Measurements from ENCODE around the gene CCDC141.

CCDC141 gene

GRCh38 chr2:178825183-178825582 is 224.8 kb downstream of the CCDC141 start:
- no peaks in the 10 kb centered on the region for H3K4me1 ChIP-seq (ENCODE audit: control insufficient read depth, insufficient read depth, low read length)
- no peaks in the 10 kb centered on the region for H3K36me3 ChIP-seq (ENCODE audit: control insufficient read depth, insufficient read depth, low read length)
- whole genome bisulfite sequencing, 2 experiments: 50% methylated on average over 1 of the region's 1 CpG; no CpG with 5 or more reads in 1 of the 2 experiments
- H3K27me3 ChIP-seq (ENCODE audit: control insufficient read depth, insufficient read depth, low read length, poor library complexity, severe bottlenecking): no peaks in the 10 kb centered on the region
- H3K9me3 ChIP-seq (ENCODE audit: control insufficient read depth, low read length): no peaks in the 10 kb centered on the region
- no peak overlapping the region for H3K4me3 ChIP-seq (ENCODE audit: insufficient read depth, low read depth, low read length)
- no peak overlapping the region for H3K27ac ChIP-seq (ENCODE audit: insufficient read depth, low read depth, low read length, poor library complexity, severe bottlenecking)

- WGBS, 2 experiments: 94 to 96% methylated on average over 7 of the region's 7 CpGs
- no peaks in the 10 kb centered on the region for H3K4me1 ChIP-seq (ENCODE audit: control insufficient read depth, insufficient read depth, low read length)
- no peak overlapping the region for H3K27ac ChIP-seq (ENCODE audit: insufficient read depth, low read depth, low read length, poor library complexity, severe bottlenecking)
- no peak overlapping the region for H3K4me3 ChIP-seq (ENCODE audit: insufficient read depth, low read depth, low read length)
- no peaks in the 10 kb centered on the region for H3K9me3 ChIP-seq (ENCODE audit: control insufficient read depth, low read length)
- H3K27me3 ChIP-seq (ENCODE audit: control insufficient read depth, insufficient read depth, low read length, poor library complexity, severe bottlenecking): no peaks in the 10 kb centered on the region
- H3K36me3 ChIP-seq (ENCODE audit: control insufficient read depth, insufficient read depth, low read length): no peaks in the 10 kb centered on the region
These were observed 225.8 kb downstream of the CCDC141 start for GRCh38 chr2:178824181-178824580.

GRCh38 chr2:178819992-178820391 is 229.9 kb downstream of the CCDC141 start:
- no peaks in the 10 kb centered on the region for H3K9me3 ChIP-seq (ENCODE audit: control insufficient read depth, low read length)
- no peaks in the 10 kb centered on the region for H3K27me3 ChIP-seq (ENCODE audit: control insufficient read depth, insufficient read depth, low read length, poor library complexity, severe bottlenecking)
- no peak overlapping the region for H3K27ac ChIP-seq (ENCODE audit: insufficient read depth, low read depth, low read length, poor library complexity, severe bottlenecking)
- no peak overlapping the region for H3K4me3 ChIP-seq (ENCODE audit: insufficient read depth, low read depth, low read length)
- 57 to 65% methylated on average over 3 to 4 of the region's 4 CpGs for WGBS, 2 experiments
- no peaks in the 10 kb centered on the region for H3K36me3 ChIP-seq (ENCODE audit: control insufficient read depth, insufficient read depth, low read length)
- no peaks in the 10 kb centered on the region for H3K4me1 ChIP-seq (ENCODE audit: control insufficient read depth, insufficient read depth, low read length)

GRCh38 chr2:178819147-178819875 is 230.6 kb downstream of the CCDC141 start:
- Histone ChIP-seq H3K27ac (ENCODE audit: insufficient read depth, low read depth, low read length, poor library complexity, severe bottlenecking) (no peak overlapping the region), H3K4me3 (ENCODE audit: insufficient read depth, low read depth, low read length) (no peak overlapping the region), H3K27me3 (ENCODE audit: control insufficient read depth, insufficient read depth, low read length, poor library complexity, severe bottlenecking) (no peaks in the 10 kb centered on the region), H3K36me3 (ENCODE audit: control insufficient read depth, insufficient read depth, low read length) (no peaks in the 10 kb centered on the region), H3K4me1 (ENCODE audit: control insufficient read depth, insufficient read depth, low read length) (no peaks in the 10 kb centered on the region), H3K9me3 (ENCODE audit: control insufficient read depth, low read length) (no peaks in the 10 kb centered on the region)
- 80 to 100% methylated on average over 1 of the region's 1 CpG for WGBS, 2 experiments

GRCh38 chr2:178811901-178812300 is 238.0 kb downstream of the CCDC141 start:
- H3K4me3 ChIP-seq (ENCODE audit: insufficient read depth, low read depth, low read length): no peak overlapping the region
- H3K27ac ChIP-seq (ENCODE audit: insufficient read depth, low read depth, low read length, poor library complexity, severe bottlenecking): no peak overlapping the region
- WGBS, 2 experiments: 88 to 97% methylated on average over 1 of the region's 2 CpGs
- no peaks in the 10 kb centered on the region for H3K36me3 ChIP-seq (ENCODE audit: control insufficient read depth, insufficient read depth, low read length)
- H3K27me3 ChIP-seq (ENCODE audit: control insufficient read depth, insufficient read depth, low read length, poor library complexity, severe bottlenecking): no peaks in the 10 kb centered on the region
- H3K9me3 ChIP-seq (ENCODE audit: control insufficient read depth, low read length): no peaks in the 10 kb centered on the region
- H3K4me1 ChIP-seq (ENCODE audit: control insufficient read depth, insufficient read depth, low read length): no peaks in the 10 kb centered on the region

GRCh38 chr2:178811045-178811444 is 238.9 kb downstream of the CCDC141 start:
- H3K4me3 ChIP-seq (ENCODE audit: insufficient read depth, low read depth, low read length): no peak overlapping the region
- no peaks in the 10 kb centered on the region for H3K36me3 ChIP-seq (ENCODE audit: control insufficient read depth, insufficient read depth, low read length)
- H3K9me3 ChIP-seq (ENCODE audit: control insufficient read depth, low read length): no peaks in the 10 kb centered on the region
- H3K4me1 ChIP-seq (ENCODE audit: control insufficient read depth, insufficient read depth, low read length): no peaks in the 10 kb centered on the region
- 82 to 95% methylated on average over 2 of the region's 2 CpGs for WGBS, 2 experiments
- H3K27me3 ChIP-seq (ENCODE audit: control insufficient read depth, insufficient read depth, low read length, poor library complexity, severe bottlenecking): no peaks in the 10 kb centered on the region
- H3K27ac ChIP-seq (ENCODE audit: insufficient read depth, low read depth, low read length, poor library complexity, severe bottlenecking): no peak overlapping the region

- Histone ChIP-seq H3K9me3 (ENCODE audit: control insufficient read depth, low read length) (no peaks in the 10 kb centered on the region), H3K27ac (ENCODE audit: insufficient read depth, low read depth, low read length, poor library complexity, severe bottlenecking) (no peak overlapping the region), H3K4me3 (ENCODE audit: insufficient read depth, low read depth, low read length) (no peak overlapping the region), H3K4me1 (ENCODE audit: control insufficient read depth, insufficient read depth, low read length) (no peaks in the 10 kb centered on the region), H3K36me3 (ENCODE audit: control insufficient read depth, insufficient read depth, low read length) (no peaks in the 10 kb centered on the region), H3K27me3 (ENCODE audit: control insufficient read depth, insufficient read depth, low read length, poor library complexity, severe bottlenecking) (no peaks in the 10 kb centered on the region)
- WGBS, 2 experiments: 92 to 98% methylated on average over 3 to 5 of the region's 5 CpGs
These were observed 239.5 kb downstream of the CCDC141 start for GRCh38 chr2:178810422-178810821.

GRCh38 chr2:178807227-178808008 is 242.5 kb downstream of the CCDC141 start, which contains the start of gene TTN:
TSS of gene TTN (minus strand) at chr2:178807423. CDS start at chr2:178804642, 2,781 bp downstream.
- Histone ChIP-seq H3K4me1 (ENCODE audit: control insufficient read depth, insufficient read depth, low read length) (no peaks in the 10 kb centered on the region), H3K36me3 (ENCODE audit: control insufficient read depth, insufficient read depth, low read length) (no peaks in the 10 kb centered on the region), H3K27ac (ENCODE audit: insufficient read depth, low read depth, low read length, poor library complexity, severe bottlenecking) (no peak within 1 kb of the TSS), H3K27me3 (ENCODE audit: control insufficient read depth, insufficient read depth, low read length, poor library complexity, severe bottlenecking) (no peaks in the 10 kb centered on the region), H3K4me3 (ENCODE audit: insufficient read depth, low read depth, low read length) (no peak within 1 kb of the TSS), H3K9me3 (ENCODE audit: control insufficient read depth, low read length) (no peaks in the 10 kb centered on the region)
- WGBS, 2 experiments: 91 to 93% methylated on average over 10 of the region's 10 CpGs

GRCh38 chr2:178806543-178806942 is 243.4 kb downstream of the CCDC141 start:
- WGBS, 2 experiments: 92 to 98% methylated on average over 1 of the region's 1 CpG
- H3K36me3 ChIP-seq (ENCODE audit: control insufficient read depth, insufficient read depth, low read length): no peaks in the 10 kb centered on the region
- no peaks in the 10 kb centered on the region for H3K4me1 ChIP-seq (ENCODE audit: control insufficient read depth, insufficient read depth, low read length)
- H3K27me3 ChIP-seq (ENCODE audit: control insufficient read depth, insufficient read depth, low read length, poor library complexity, severe bottlenecking): no peaks in the 10 kb centered on the region
- H3K27ac ChIP-seq (ENCODE audit: insufficient read depth, low read depth, low read length, poor library complexity, severe bottlenecking): no peak overlapping the region
- no peaks in the 10 kb centered on the region for H3K9me3 ChIP-seq (ENCODE audit: control insufficient read depth, low read length)
- H3K4me3 ChIP-seq (ENCODE audit: insufficient read depth, low read depth, low read length): no peak overlapping the region

GRCh38 chr2:178805457-178805856 is 244.5 kb downstream of the CCDC141 start:
- 92 to 100% methylated on average over 1 to 2 of the region's 2 CpGs for WGBS, 2 experiments
- H3K36me3 ChIP-seq (ENCODE audit: control insufficient read depth, insufficient read depth, low read length): no peaks in the 10 kb centered on the region

More at GRCh38 chr2:178805457-178805856, 244.5 kb downstream of the CCDC141 start:
- Histone ChIP-seq H3K27me3 (ENCODE audit: control insufficient read depth, insufficient read depth, low read length, poor library complexity, severe bottlenecking) (no peaks in the 10 kb centered on the region), H3K27ac (ENCODE audit: insufficient read depth, low read depth, low read length, poor library complexity, severe bottlenecking) (no peak overlapping the region), H3K4me3 (ENCODE audit: insufficient read depth, low read depth, low read length) (no peak overlapping the region), H3K9me3 (ENCODE audit: control insufficient read depth, low read length) (no peaks in the 10 kb centered on the region), H3K4me1 (ENCODE audit: control insufficient read depth, insufficient read depth, low read length) (no peaks in the 10 kb centered on the region)
